Parathyroid adenoma (tissue), 2 donors: ENCODE results near the gene ADAMTS3.

Experiments used
- H2AFZ ChIP-seq: fragments of 300-600 bp; sonication (generic); one replicate; pipeline ENCODE4 v1.7.0; 2017; ENCODE audit warnings: antibody characterized with exemption, mild to moderate bottlenecking
- H3K27ac ChIP-seq: fragments of 300-600 bp; sonication (generic); one replicate; pipeline ENCODE4 v1.7.0; 2017
- H3K27me3 ChIP-seq: fragments of 300-600 bp; sonication (generic); one replicate; pipeline ENCODE4 v1.7.0; 2017; ENCODE audit warnings: low read length; ENCODE audit not compliant: control insufficient read depth, insufficient read depth
- H3K36me3 ChIP-seq: fragments of 300-600 bp; sonication (generic); one replicate; pipeline ENCODE4 v1.7.0; 2017; ENCODE audit warnings: low read length; ENCODE audit not compliant: control insufficient read depth, insufficient read depth
- H3K4me1 ChIP-seq: fragments of 300-600 bp; sonication (generic); one replicate; pipeline ENCODE4 v1.7.0; 2017; ENCODE audit warnings: control low read depth
- H3K4me2 ChIP-seq: fragments of 300-600 bp; sonication (generic); one replicate; pipeline ENCODE4 v1.7.0; 2017; ENCODE audit warnings: low read length
- H3K4me3 ChIP-seq: fragments of 300-600 bp; sonication (generic); one replicate; pipeline ENCODE4 v1.7.0; 2017; ENCODE audit warnings: low read depth, low read length
- H3K79me2 ChIP-seq: fragments of 300-600 bp; sonication (generic); one replicate; pipeline ENCODE4 v1.7.0; 2017; ENCODE audit warnings: control low read depth
- H3K9ac ChIP-seq: fragments of 300-600 bp; sonication (generic); one replicate; pipeline ENCODE4 v1.7.0; 2017; ENCODE audit warnings: mild to moderate bottlenecking
- H3K9me3 ChIP-seq: fragments of 300-600 bp; sonication (generic); one replicate; pipeline ENCODE4 v1.7.0; 2017; ENCODE audit warnings: low read length; ENCODE audit not compliant: control insufficient read depth
- TF ChIP-seq, protein P1 (sequence below): fragments of 300-600 bp; sonication (generic); IDR thresholded peaks from one replicate; pipeline ENCODE4 v1.7.0; 2017; ENCODE audit warnings: antibody characterized with exemption, mild to moderate bottlenecking
- donor health status: primary hyperparathyroidism.

The ADAMTS3 gene

GRCh38 chr4:72313121-72313520 lies 255.9 kb downstream of the ADAMTS3 start:
- no peaks in the 10 kb centered on the region for H3K79me2 ChIP-seq
- H3K27ac ChIP-seq = no peak overlapping the region
- no peak overlapping the region for H3K4me3 ChIP-seq
- no peaks in the 10 kb centered on the region for H3K27me3 ChIP-seq
- no peaks in the 10 kb centered on the region for H3K4me1 ChIP-seq
- TF ChIP-seq, protein P1, sequence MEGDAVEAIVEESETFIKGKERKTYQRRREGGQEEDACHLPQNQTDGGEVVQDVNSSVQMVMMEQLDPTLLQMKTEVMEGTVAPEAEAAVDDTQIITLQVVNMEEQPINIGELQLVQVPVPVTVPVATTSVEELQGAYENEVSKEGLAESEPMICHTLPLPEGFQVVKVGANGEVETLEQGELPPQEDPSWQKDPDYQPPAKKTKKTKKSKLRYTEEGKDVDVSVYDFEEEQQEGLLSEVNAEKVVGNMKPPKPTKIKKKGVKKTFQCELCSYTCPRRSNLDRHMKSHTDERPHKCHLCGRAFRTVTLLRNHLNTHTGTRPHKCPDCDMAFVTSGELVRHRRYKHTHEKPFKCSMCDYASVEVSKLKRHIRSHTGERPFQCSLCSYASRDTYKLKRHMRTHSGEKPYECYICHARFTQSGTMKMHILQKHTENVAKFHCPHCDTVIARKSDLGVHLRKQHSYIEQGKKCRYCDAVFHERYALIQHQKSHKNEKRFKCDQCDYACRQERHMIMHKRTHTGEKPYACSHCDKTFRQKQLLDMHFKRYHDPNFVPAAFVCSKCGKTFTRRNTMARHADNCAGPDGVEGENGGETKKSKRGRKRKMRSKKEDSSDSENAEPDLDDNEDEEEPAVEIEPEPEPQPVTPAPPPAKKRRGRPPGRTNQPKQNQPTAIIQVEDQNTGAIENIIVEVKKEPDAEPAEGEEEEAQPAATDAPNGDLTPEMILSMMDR = no peak
- no peak overlapping the region for H3K9ac ChIP-seq
- H2AFZ ChIP-seq = no peak overlapping the region
- H3K4me2 ChIP-seq = no peak overlapping the region
- no peaks in the 10 kb centered on the region for H3K9me3 ChIP-seq
- no peaks in the 10 kb centered on the region for H3K36me3 ChIP-seq

GRCh38 chr4:72312032-72312650 lies 256.9 kb downstream of the ADAMTS3 start:
- Histone ChIP-seq H3K27ac (no peak overlapping the region), H3K27me3 (no peaks in the 10 kb centered on the region), H3K9me3 (no peaks in the 10 kb centered on the region), H3K4me1 (no peaks in the 10 kb centered on the region), H3K4me3 (no peak overlapping the region), H3K79me2 (no peaks in the 10 kb centered on the region), H2AFZ (no peak overlapping the region), H3K9ac (no peak overlapping the region), H3K36me3 (no peaks in the 10 kb centered on the region), H3K4me2 (no peak overlapping the region)
- TF ChIP-seq, protein P1 = no peak

GRCh38 chr4:72311291-72311690 lies 257.7 kb downstream of the ADAMTS3 start:
- Histone ChIP-seq H3K9ac (no peak overlapping the region), H3K4me2 (no peak overlapping the region), H3K36me3 (no peaks in the 10 kb centered on the region), H3K27ac (no peak overlapping the region), H3K27me3 (no peaks in the 10 kb centered on the region), H2AFZ (no peak overlapping the region), H3K4me1 (no peaks in the 10 kb centered on the region), H3K4me3 (no peak overlapping the region), H3K79me2 (no peaks in the 10 kb centered on the region), H3K9me3 (no peaks in the 10 kb centered on the region)
- TF ChIP-seq, protein P1 = no peak

DNA sequence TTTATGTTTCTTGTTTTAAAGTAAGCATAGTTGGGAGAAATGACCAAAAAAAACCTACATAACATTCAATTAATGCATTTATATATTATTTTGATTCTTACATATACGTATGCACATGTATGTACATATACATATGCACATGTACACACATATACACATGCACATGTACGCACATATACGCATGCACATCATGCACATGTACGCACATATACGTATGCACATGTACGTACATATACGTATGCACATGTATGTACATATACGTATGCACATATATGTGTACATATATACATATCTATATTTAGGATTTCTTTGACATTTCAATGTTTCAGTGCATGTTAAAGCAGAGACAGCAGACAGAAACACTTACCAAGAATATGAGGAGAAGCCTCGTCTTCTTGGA lies 263.4 kb downstream of the ADAMTS3 start:
- TF ChIP-seq, protein P1 = no peak
- no peaks in the 10 kb centered on the region for H3K9me3 ChIP-seq
- no peaks in the 10 kb centered on the region for H3K4me1 ChIP-seq
- no peak overlapping the region for H2AFZ ChIP-seq
- no peaks in the 10 kb centered on the region for H3K27me3 ChIP-seq
- no peaks in the 10 kb centered on the region for H3K36me3 ChIP-seq
- no peak overlapping the region for H3K27ac ChIP-seq
- H3K4me2 ChIP-seq = no peak overlapping the region
- no peaks in the 10 kb centered on the region for H3K79me2 ChIP-seq
- H3K4me3 ChIP-seq = no peak overlapping the region
- no peak overlapping the region for H3K9ac ChIP-seq

GRCh38 chr4:72305080-72305479 lies 263.9 kb downstream of the ADAMTS3 start:
- H3K4me1 ChIP-seq = no peaks in the 10 kb centered on the region
- H2AFZ ChIP-seq = no peak overlapping the region
- no peak overlapping the region for H3K4me3 ChIP-seq
- H3K36me3 ChIP-seq = no peaks in the 10 kb centered on the region
- H3K79me2 ChIP-seq = no peaks in the 10 kb centered on the region
- no peaks in the 10 kb centered on the region for H3K9me3 ChIP-seq
- no peak overlapping the region for H3K4me2 ChIP-seq
- H3K27ac ChIP-seq = no peak overlapping the region
- TF ChIP-seq, protein P1 = no peak
- H3K9ac ChIP-seq = no peak overlapping the region
- no peaks in the 10 kb centered on the region for H3K27me3 ChIP-seq
